Measurements from ENCODE around the gene MGME1. TPM values are rescaled to one million over a fixed set of nuclear protein-coding genes. Genes with fewer than 3 reads are reported as not detected.

MGME1 gene
- total and polyA plus RNA-seq, 2 of the 13 experiments (the other 11 are each of a cell fraction or from before 2014, with no cell fraction given) = 36.7 to 66.6 TPM

DNA sequence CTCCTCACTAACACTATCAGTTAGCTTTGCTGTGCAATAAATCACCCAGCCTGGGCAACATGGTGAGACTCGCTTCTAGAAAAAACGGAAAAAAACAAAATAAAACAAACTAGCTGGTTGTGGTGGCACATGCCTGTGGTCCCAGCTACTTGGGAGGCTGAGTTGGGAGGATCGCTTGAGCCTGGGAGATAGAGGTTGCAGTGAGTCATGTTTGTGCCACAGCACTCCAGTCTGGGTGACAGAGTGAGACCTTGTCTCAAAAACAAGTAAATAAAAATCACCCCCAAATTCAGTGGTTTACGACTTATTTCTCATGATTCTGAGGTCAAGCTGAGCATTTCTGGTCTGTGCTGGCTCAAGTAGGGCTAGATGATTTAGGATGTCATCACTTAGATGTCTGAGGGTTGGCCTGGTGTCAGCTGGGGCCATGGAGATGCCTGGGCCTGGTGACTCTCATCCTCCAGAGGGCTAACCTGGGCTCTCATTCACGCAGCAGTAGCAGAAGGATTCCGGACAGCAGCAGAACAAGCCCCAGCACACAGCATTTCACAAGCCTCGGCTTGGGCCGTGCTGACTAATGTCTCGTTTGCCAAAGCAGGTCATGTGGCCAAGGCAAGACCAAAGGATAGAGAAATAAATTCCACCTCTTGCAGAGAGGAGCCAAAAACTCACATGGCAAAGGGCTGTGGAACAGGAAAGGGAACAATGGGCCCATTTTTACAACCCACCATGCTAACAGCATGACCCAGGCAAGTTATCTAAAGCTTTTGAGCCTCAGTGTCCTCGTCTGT is 32.5 kb downstream of the MGME1 start (continued):
- TF ChIP-seq ARID4A (CRISPR knock-in tag; IDR thresholded peaks at IDR 0.05; ENCODE audit: borderline replicate concordance) (no peak), KDM1A (CRISPR knock-in tag; IDR thresholded peaks at IDR 0.05) (peak; percentile 16; the same call in 1 of the 2 replicates), ATF3 (CRISPR knock-in tag; IDR thresholded peaks at IDR 0.05) (no peak), ATF1 (CRISPR knock-in tag; IDR thresholded peaks at IDR 0.05) (no peak), NR2F6 (IDR thresholded peaks at IDR 0.05) (no peak), NR2F6 (CRISPR knock-in tag; IDR thresholded peaks at IDR 0.05) (peak; percentile 54; the same call in 1 of the 2 replicates), TMF1 (CRISPR knock-in tag; IDR thresholded peaks at IDR 0.05; ENCODE audit: low read depth) (no peak), HIVEP1 (CRISPR knock-in tag; IDR thresholded peaks at IDR 0.05) (peak; percentile 41; the same call in 1 of the 2 replicates), FOXO1 (CRISPR knock-in tag; IDR thresholded peaks at IDR 0.05) (no peak), NR1H2 (CRISPR knock-in tag; IDR thresholded peaks at IDR 0.05; ENCODE audit: borderline replicate concordance, low read depth) (0 out of 2 replicates have a peak, but pooled peaks have one; percentile 23), ZMYM2 (CRISPR knock-in tag; IDR thresholded peaks at IDR 0.05) (0 out of 2 replicates have a peak, but pooled peaks have one; percentile 38), ZNF850 (CRISPR knock-in tag; conservative IDR thresholded peaks at IDR 0.05) (no peak), BRD4 (CRISPR knock-in tag; IDR thresholded peaks at IDR 0.05) (no peak), SNAPC2 (CRISPR knock-in tag; IDR thresholded peaks at IDR 0.05) (no peak), REST (IDR thresholded peaks at IDR 0.05; ENCODE audit: borderline replicate concordance in 1 of 2, low read depth in 1 of 2, low read length in 2 of 2) (no peak), GABPA (IDR thresholded peaks at IDR 0.05; ENCODE audit: low read depth, low read length) (no peak), GABPA (CRISPR knock-in tag; IDR thresholded peaks at IDR 0.05; ENCODE audit: low read depth) (no peak), ZNF644 (CRISPR knock-in tag; IDR thresholded peaks at IDR 0.05; ENCODE audit: low read depth) (peak; percentile 75), ETV6 (CRISPR knock-in tag; conservative IDR thresholded peaks at IDR 0.05) (no peak)
- TF ChIP-seq, protein P1, sequence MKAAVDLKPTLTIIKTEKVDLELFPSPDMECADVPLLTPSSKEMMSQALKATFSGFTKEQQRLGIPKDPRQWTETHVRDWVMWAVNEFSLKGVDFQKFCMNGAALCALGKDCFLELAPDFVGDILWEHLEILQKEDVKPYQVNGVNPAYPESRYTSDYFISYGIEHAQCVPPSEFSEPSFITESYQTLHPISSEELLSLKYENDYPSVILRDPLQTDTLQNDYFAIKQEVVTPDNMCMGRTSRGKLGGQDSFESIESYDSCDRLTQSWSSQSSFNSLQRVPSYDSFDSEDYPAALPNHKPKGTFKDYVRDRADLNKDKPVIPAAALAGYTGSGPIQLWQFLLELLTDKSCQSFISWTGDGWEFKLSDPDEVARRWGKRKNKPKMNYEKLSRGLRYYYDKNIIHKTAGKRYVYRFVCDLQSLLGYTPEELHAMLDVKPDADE (CRISPR knock-in tag; IDR thresholded peaks at IDR 0.05) = no peak

All from HepG2 (cell line).